HCT116 (cell line): ENCODE data around the gene SELENOW. TPM values are rescaled to one million over a fixed set of nuclear protein-coding genes. Genes with fewer than 3 reads are reported as not detected.

Source experiments
- ATAC-seq: fragments of 200-7000 bp; cut with Tn5 transposase; 2 replicates; pipeline ENCODE4 v1.9.1; 2020; ENCODE audit warnings: mild to moderate bottlenecking, moderate library complexity
- BruUV-seq: library from RNA; stranded (reverse); fragments of 400-500 nt; replicated peaks from 2 replicates; lab custom pipeline; 2021; lab: Mats Ljungman, UMichigan
- CTCF ChIA-PET: fragments of 300-600 bp; sonication (Branson Sonifier 250); formaldehyde crosslinking; loops from one replicate; lab custom pipeline; 2021; ENCODE audit warnings: antibody characterized with exemption; lab: Charles Lee
- POLR2A ChIA-PET: fragments of 300-600, 350-600 bp; sonication (Branson Sonifier 250); formaldehyde crosslinking; loops from one replicate; lab custom pipeline; 2021; ENCODE audit warnings: antibody characterized with exemption; lab: Charles Lee
- RAD21 ChIA-PET, 2 experiments: fragments of 300-600 bp; sonication (Branson Sonifier 250); formaldehyde crosslinking; loops; one replicate each; lab custom pipeline; 2023; ENCODE audit warnings: low total read pairs in 2 of 2; ENCODE audit not compliant: uncharacterized antibody in 2 of 2, unreplicated experiment in 2 of 2, low non-redundant PET in 1 of 2; lab: Charles Lee
- DNase-seq: peaks from one replicate; pipeline ENCODE4 v3.0.0-alpha.2; 2010; ENCODE audit warnings: low read depth, low spot score
- H2AFZ ChIP-seq: fragments of 200-600 bp; shearing (Covaris generic), sonication (generic); 2 replicates; pipeline ENCODE4 v1.6.1; 2017; ENCODE audit warnings: low read depth, mixed run types, mixed read lengths, antibody characterized with exemption, low read length; ENCODE audit not compliant: poor library complexity, severe bottlenecking
- H3K27ac ChIP-seq: 2 replicates; pipeline ENCODE4 v1.5.1; 2012; ENCODE audit warnings: low read depth, low read length
- H3K27me3 ChIP-seq: fragments of 200-600 bp; sonication (generic); 2 replicates; pipeline ENCODE4 v1.6.1; 2016; ENCODE audit warnings: mixed run types, low read length, mixed read lengths; ENCODE audit not compliant: insufficient read depth
- H3K36me3 ChIP-seq, 2 experiments: fragments of 200-500 bp in 1 of 2; fragments of 200-600 bp in 1 of 2; sonication (Bioruptor generic) in 1 of 2; sonication (generic) in 1 of 2; 2 replicates each; pipeline versions ENCODE4 v1.5.1 to v1.6.1; 2014 to 2016; ENCODE audit warnings: low read length in 2 of 2, inconsistent platforms in 1 of 2, mixed read lengths in 1 of 2, mixed run types in 1 of 2; ENCODE audit not compliant: insufficient read depth in 2 of 2, control insufficient read depth in 1 of 2
- H3K4me1 ChIP-seq, 2 experiments: fragments of 200-600 bp in 1 of 2; sonication (generic) in 1 of 2; 2 replicates each; pipeline versions ENCODE4 v1.5.1 to v1.6.1; 2012 to 2017; ENCODE audit warnings: low read length in 2 of 2, inconsistent platforms in 1 of 2, mild to moderate bottlenecking in 1 of 2, mixed read lengths in 1 of 2, mixed run types in 1 of 2, moderate library complexity in 1 of 2; ENCODE audit not compliant: insufficient read depth in 2 of 2, control insufficient read depth in 1 of 2
- H3K4me2 ChIP-seq: fragments of 200-600 bp; sonication (generic); 2 replicates; pipeline ENCODE4 v1.6.1; 2017; ENCODE audit warnings: mixed run types, low read length, mixed read lengths
- H3K4me3 ChIP-seq, 2 experiments: fragments of 200-600 bp in 1 of 2; sonication (generic) in 1 of 2; replicated peaks in 1 of 2; 2 replicates each; pipeline ENCODE4 v1.5.1; 2011 to 2016; ENCODE audit warnings: low read length in 2 of 2, control low read depth in 1 of 2, low read depth in 1 of 2, mild to moderate bottlenecking in 1 of 2, mixed read lengths in 1 of 2, mixed run types in 1 of 2
- H3K79me2 ChIP-seq: fragments of 200-600 bp; sonication (generic); 2 replicates; pipeline ENCODE4 v1.6.1; 2017; ENCODE audit warnings: mild to moderate bottlenecking, mixed run types, low read length, moderate library complexity, mixed read lengths; ENCODE audit not compliant: insufficient read depth
- H3K9ac ChIP-seq: fragments of 200-600 bp; sonication (generic); 2 replicates; pipeline ENCODE4 v1.6.1; 2016; ENCODE audit warnings: low read length, mixed read lengths
- H3K9me2 ChIP-seq: fragments of 200-600 bp; sonication (generic), shearing (Covaris generic); 2 replicates; pipeline ENCODE4 v1.6.1; 2017; ENCODE audit warnings: mixed run types, mild to moderate bottlenecking, moderate library complexity; ENCODE audit not compliant: insufficient read depth
- H3K9me3 ChIP-seq, 2 experiments: fragments of 200-500 bp in 1 of 2; fragments of 200-600 bp in 1 of 2; sonication (Bioruptor generic) in 1 of 2; sonication (generic) in 1 of 2; 2 replicates each; pipeline ENCODE4 v1.6.1; 2014 to 2017; ENCODE audit warnings: low read length in 2 of 2, mixed read lengths in 2 of 2, inconsistent platforms in 1 of 2, low read depth in 1 of 2, mild to moderate bottlenecking in 1 of 2, mixed run types in 1 of 2, moderate library complexity in 1 of 2; ENCODE audit not compliant: control insufficient read depth in 1 of 2, insufficient read depth in 1 of 2
- H4K20me1 ChIP-seq: fragments of 200-600 bp; sonication (generic), shearing (Covaris generic); 2 replicates; pipeline ENCODE4 v1.6.1; 2017; ENCODE audit warnings: mixed run types, mild to moderate bottlenecking, moderate library complexity; ENCODE audit not compliant: insufficient read depth
- ELF1 ChIP-seq: IDR thresholded peaks from 2 replicates; pipeline ENCODE4 v1.6.1; 2012; ENCODE audit warnings: low read depth, borderline replicate concordance
- JUND ChIP-seq: IDR thresholded peaks from 2 replicates; pipeline ENCODE4 v1.6.1; 2012
- POLR2AphosphoS5 ChIP-seq: IDR thresholded peaks from 2 replicates; pipeline ENCODE4 v1.6.1; 2011; ENCODE audit warnings: mild to moderate bottlenecking, low read depth, low read length, moderate library complexity
- RAD21 ChIP-seq: IDR thresholded peaks from 2 replicates; pipeline ENCODE4 v1.6.1; 2012; ENCODE audit warnings: low read depth, mild to moderate bottlenecking
- SIN3A ChIP-seq: IDR thresholded peaks from 2 replicates; pipeline ENCODE4 v1.6.1; 2012; ENCODE audit warnings: low read depth
- SRF ChIP-seq: IDR thresholded peaks from 2 replicates; pipeline ENCODE4 v1.6.1; 2012; ENCODE audit warnings: low read depth
- ZNF274 ChIP-seq: fragments of 200-500 bp; sonication (Bioruptor generic); IDR thresholded peaks from 2 replicates; pipeline ENCODE4 v1.6.1; 2014; ENCODE audit warnings: mild to moderate bottlenecking, low read depth, low read length, inconsistent platforms
- intact Hi-C: fragments of 100-400 bp; cut with micrococcal nuclease; formaldehyde crosslinking; loops from 2 replicates; pipeline ENCODE4 v1.10.0; 2022
- total RNA-seq: library from RNA; stranded (reverse); gene quantifications from one replicate; pipeline ENCODE4 v1.2.1, GENCODE V29; 2021; ENCODE audit not compliant: unreplicated experiment
- TF ChIP-seq, protein P1 (sequence below): IDR thresholded peaks from 2 replicates; pipeline ENCODE4 v1.6.1; 2012; ENCODE audit warnings: low read depth
- TF ChIP-seq, protein P2 (sequence below): IDR thresholded peaks from 2 replicates; pipeline ENCODE4 v1.6.1; 2012
- TF ChIP-seq, protein P3 (sequence below), 3 experiments: fragments of 200-600 bp in 1 of 3; sonication (generic) in 1 of 3; IDR thresholded peaks in 2 of 3; conservative IDR thresholded peaks in 1 of 3; 2 replicates each; pipeline ENCODE4 v1.5.1; 2012 to 2017; ENCODE audit warnings: low read depth in 2 of 3, low read length in 2 of 3, antibody characterized with exemption in 1 of 3, borderline replicate concordance in 1 of 3, control low read depth in 1 of 3, mild to moderate bottlenecking in 1 of 3, mixed read lengths in 1 of 3, mixed run types in 1 of 3, moderate library complexity in 1 of 3; ENCODE audit not compliant: insufficient read depth in 1 of 3

SELENOW gene
- total RNA-seq, 1 experiment from 2014 or later, result 181 TPM

DNA sequence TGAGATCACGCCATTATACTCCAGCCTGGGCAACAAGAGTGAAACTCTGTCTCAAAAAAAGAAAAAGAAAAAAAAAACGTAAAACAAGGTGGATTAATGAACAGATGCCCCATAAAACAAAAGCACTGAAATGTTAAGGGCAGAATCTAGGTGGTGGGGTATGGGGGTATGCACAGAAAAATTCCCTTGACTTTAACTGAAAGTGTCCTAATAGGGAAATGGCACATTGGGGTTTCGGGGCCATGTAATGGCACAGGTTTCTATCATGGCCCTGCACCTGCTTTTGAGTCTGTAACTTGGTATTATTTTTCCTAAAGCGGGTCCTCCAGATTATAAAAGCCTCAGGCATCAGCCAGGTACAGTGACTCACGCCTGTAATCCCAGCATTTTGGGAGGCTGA is 16.9 kb upstream of the SELENOW start:
- no peaks in the 10 kb centered on the region for H3K27me3 ChIP-seq
- H4K20me1 ChIP-seq, result peaks cover 6% of the 10 kb centered on the region; the same call in 1 of the 2 replicates
- intact Hi-C loops, result no loop called here
- ChIA-PET POLR2A (no interaction called here), CTCF (no interaction called here), RAD21 (no interaction called here)
- DNase-seq (no peak), ATAC-seq (no peak)
- peaks cover 8 to 22% of the 10 kb centered on the region in 2 experiments; a peak in 3 of 4 replicates for H3K36me3 ChIP-seq
- peaks cover 0 to 7% of the 10 kb centered on the region in 2 experiments; a peak in 1 of 4 replicates for H3K4me1 ChIP-seq
- no peaks in the 10 kb centered on the region for H3K79me2 ChIP-seq
- no peak overlapping the region for H3K4me3 ChIP-seq
- no peak overlapping the region for H3K9ac ChIP-seq
- H3K9me3 ChIP-seq, result no peaks in the 10 kb centered on the region
- H3K9me2 ChIP-seq, result no peaks in the 10 kb centered on the region
- H3K27ac ChIP-seq, result no peak overlapping the region
- H3K4me2 ChIP-seq, result no peak overlapping the region
- TF ChIP-seq, protein P1, sequence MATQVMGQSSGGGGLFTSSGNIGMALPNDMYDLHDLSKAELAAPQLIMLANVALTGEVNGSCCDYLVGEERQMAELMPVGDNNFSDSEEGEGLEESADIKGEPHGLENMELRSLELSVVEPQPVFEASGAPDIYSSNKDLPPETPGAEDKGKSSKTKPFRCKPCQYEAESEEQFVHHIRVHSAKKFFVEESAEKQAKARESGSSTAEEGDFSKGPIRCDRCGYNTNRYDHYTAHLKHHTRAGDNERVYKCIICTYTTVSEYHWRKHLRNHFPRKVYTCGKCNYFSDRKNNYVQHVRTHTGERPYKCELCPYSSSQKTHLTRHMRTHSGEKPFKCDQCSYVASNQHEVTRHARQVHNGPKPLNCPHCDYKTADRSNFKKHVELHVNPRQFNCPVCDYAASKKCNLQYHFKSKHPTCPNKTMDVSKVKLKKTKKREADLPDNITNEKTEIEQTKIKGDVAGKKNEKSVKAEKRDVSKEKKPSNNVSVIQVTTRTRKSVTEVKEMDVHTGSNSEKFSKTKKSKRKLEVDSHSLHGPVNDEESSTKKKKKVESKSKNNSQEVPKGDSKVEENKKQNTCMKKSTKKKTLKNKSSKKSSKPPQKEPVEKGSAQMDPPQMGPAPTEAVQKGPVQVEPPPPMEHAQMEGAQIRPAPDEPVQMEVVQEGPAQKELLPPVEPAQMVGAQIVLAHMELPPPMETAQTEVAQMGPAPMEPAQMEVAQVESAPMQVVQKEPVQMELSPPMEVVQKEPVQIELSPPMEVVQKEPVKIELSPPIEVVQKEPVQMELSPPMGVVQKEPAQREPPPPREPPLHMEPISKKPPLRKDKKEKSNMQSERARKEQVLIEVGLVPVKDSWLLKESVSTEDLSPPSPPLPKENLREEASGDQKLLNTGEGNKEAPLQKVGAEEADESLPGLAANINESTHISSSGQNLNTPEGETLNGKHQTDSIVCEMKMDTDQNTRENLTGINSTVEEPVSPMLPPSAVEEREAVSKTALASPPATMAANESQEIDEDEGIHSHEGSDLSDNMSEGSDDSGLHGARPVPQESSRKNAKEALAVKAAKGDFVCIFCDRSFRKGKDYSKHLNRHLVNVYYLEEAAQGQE, result no peak
- TF ChIP-seq RAD21, result no peak
- TF ChIP-seq POLR2AphosphoS5, result peak; percentile 34; the same call in 1 of the 2 replicates
- BruUV-seq, result no TSS peak
- no peak overlapping the region for H2AFZ ChIP-seq

DNA sequence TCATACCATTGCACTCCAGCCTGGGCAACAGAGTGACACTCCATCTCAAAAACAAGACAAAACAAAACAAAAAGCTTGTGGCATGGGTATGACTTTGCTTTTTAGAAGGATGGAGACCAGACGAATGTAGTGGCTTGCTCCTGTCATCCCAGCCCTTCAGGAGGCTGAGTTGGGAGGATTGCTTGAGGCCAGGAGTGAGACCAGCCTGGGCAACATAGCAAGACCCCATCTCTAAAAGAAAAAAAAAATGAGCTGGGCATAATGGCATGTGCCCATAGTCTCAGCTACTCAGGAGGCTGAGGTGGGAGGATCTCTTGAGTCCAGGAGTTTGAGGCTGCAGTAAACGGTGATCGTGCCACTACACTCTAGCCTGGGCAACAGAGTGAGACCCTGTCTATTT is 16.4 kb upstream of the SELENOW start:
- H3K4me1 ChIP-seq, result peaks cover 0 to 7% of the 10 kb centered on the region in 2 experiments; a peak in 1 of 4 replicates
- RAD21 ChIA-PET, result no interaction called here
- TF ChIP-seq ZNF274 (no peak), ELF1 (no peak), SRF (no peak), JUND (no peak), SIN3A (no peak)
- TF ChIP-seq, protein P1, result no peak
- TF ChIP-seq, protein P2, sequence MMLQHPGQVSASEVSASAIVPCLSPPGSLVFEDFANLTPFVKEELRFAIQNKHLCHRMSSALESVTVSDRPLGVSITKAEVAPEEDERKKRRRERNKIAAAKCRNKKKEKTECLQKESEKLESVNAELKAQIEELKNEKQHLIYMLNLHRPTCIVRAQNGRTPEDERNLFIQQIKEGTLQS, result no peak
- TF ChIP-seq, protein P3, sequence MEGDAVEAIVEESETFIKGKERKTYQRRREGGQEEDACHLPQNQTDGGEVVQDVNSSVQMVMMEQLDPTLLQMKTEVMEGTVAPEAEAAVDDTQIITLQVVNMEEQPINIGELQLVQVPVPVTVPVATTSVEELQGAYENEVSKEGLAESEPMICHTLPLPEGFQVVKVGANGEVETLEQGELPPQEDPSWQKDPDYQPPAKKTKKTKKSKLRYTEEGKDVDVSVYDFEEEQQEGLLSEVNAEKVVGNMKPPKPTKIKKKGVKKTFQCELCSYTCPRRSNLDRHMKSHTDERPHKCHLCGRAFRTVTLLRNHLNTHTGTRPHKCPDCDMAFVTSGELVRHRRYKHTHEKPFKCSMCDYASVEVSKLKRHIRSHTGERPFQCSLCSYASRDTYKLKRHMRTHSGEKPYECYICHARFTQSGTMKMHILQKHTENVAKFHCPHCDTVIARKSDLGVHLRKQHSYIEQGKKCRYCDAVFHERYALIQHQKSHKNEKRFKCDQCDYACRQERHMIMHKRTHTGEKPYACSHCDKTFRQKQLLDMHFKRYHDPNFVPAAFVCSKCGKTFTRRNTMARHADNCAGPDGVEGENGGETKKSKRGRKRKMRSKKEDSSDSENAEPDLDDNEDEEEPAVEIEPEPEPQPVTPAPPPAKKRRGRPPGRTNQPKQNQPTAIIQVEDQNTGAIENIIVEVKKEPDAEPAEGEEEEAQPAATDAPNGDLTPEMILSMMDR (IDR thresholded peaks at IDR 0.05 in 2 of 3, conservative IDR thresholded peaks at IDR 0.05 in 1 of 3; ENCODE audit: borderline replicate concordance in 1 of 3, insufficient read depth in 1 of 3, low read depth in 2 of 3, low read length in 2 of 3), result no peak

More for the DNA sequence above, 16.4 kb upstream of the SELENOW start:
- Histone ChIP-seq H3K9me3 (no peaks in the 10 kb centered on the region), H3K79me2 (no peaks in the 10 kb centered on the region), H3K27me3 (no peaks in the 10 kb centered on the region), H3K4me3 (no peak overlapping the region), H4K20me1 (peaks cover 6% of the 10 kb centered on the region; the same call in 1 of the 2 replicates), H2AFZ (no peak overlapping the region), H3K9ac (no peak overlapping the region), H3K36me3 (peaks cover 3 to 16% of the 10 kb centered on the region in 2 experiments; a peak in 3 of 4 replicates), H3K9me2 (no peaks in the 10 kb centered on the region), H3K27ac (no peak overlapping the region), H3K4me2 (no peak overlapping the region)
- ChIA-PET CTCF (no interaction called here), POLR2A (no interaction called here)
- ATAC-seq, result no peak
- no TSS peak for BruUV-seq
- DNase-seq, result no peak
- intact Hi-C loops, result no loop called here
